Cardiac fibroblast (primary cell): ENCODE measurements around the gene FNDC3B.

Experiments used
- DNase-seq, 2 donors: peaks; one replicate each; pipeline versions ENCODE4 v3.0.0 to v3.0.0-alpha.2; 2010; ENCODE audit warnings: low read depth in 2 of 2
- H3K4me3 ChIP-seq, 2 donors: replicated peaks in 1 of 2; 1 replicate in 1 of 2; 2 replicates in 1 of 2; pipeline ENCODE4 v1.5.1; 2011; ENCODE audit warnings: low read depth in 2 of 2, low read length in 2 of 2, mild to moderate bottlenecking in 2 of 2, moderate library complexity in 1 of 2
- CTCF ChIP-seq: IDR thresholded peaks from one replicate; pipeline ENCODE4 v1.5.1; 2011; ENCODE audit warnings: low read depth, mild to moderate bottlenecking, low read length, inconsistent platforms

Gene FNDC3B

DNA sequence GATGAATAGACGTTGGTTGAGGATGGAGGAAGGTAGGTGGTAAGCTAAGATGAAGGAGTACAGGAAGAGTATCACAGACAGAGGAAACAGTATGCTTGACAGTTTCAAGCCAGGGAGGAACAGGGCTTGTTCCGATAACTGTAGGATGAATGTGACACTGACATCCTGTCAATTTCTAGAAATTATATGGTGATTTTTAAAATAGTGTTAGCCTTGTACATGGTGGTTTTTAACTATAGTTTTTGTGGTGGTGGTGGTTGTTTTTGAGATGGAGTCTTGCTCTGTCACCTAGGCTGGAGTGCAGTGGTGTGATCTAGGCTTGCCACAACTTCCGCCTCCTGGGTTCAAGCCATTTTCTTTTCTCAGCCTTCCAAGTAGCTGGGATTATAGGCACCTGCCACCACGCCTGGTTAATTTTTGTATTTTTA is 92.8 kb downstream of the FNDC3B start:
- no peak for DNase-seq
- no peak for TF ChIP-seq CTCF
- H3K4me3 ChIP-seq, result no peak overlapping the region

DNA sequence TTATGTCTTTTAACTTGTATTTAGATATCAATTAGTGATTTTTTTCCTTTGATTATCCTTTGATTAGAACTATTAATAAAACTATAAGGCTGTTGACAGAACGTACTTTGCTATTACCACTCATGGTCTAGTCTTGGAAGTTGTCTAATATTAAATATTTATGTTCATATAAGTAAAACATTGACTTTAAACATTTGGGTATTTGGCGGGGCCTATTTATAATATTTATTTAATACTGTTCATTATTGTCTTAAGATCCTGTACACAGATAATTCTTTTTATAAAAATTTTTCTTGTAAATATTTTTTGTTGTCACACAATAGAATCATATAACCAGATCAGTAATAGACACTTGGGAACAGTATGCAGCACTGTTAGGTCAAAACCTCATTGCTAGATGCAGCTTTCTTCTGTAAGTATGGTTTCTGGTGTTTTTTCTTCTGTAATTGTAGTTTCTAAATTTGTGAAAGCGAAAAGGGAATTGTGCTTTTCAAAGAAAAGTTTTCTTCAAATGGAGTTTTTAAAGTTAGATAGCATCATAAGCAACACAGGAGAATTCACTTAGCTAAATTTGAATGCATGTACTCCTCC is 93.4 kb downstream of the FNDC3B start:
- no peak for TF ChIP-seq CTCF
- no peak for DNase-seq
- H3K4me3 ChIP-seq, result no peak overlapping the region

DNA sequence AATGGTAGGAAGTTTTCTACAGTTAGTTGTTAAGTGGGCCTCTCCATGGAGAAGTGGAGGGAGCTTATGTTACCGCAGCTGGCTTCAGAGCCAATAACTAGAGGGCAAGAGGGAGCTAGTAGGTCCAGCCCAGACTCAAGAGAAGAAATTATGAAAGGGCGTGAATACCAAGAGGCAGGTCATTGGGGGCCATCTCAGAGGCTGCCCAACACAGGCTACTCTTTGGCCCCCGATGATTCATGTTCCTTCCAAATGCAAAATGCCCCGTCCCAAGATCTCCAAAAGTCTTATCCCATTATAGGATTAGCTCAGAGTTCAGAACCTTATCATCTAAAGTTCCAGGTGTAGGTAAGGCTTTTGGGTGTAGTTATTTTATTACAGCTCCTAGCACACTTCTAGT is 94.5 kb downstream of the FNDC3B start:
- DNase-seq, result no peak
- no peak for TF ChIP-seq CTCF
- H3K4me3 ChIP-seq, result no peak overlapping the region

DNA sequence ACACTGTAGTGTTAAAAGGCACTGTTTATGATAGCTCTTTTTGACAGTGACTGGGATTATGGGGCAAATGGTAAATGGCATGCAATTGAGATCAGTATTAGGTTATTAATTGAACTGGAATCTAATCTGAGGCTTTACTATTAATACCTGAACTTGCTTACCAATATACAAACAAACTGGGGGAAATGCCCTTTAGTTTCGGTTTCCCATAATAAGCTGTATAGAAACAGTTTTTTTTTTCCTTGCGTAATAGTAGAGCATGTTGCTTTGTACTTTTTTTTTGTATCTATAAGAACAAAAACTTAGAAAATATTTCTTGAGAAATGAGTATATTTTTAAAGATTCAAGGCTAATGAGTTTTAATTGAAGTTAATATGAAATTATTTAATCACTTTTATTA is 95.0 kb downstream of the FNDC3B start:
- no peak for DNase-seq
- no peak overlapping the region for H3K4me3 ChIP-seq
- TF ChIP-seq CTCF, result no peak

- no peak for DNase-seq
- H3K4me3 ChIP-seq, result no peak overlapping the region
- no peak for TF ChIP-seq CTCF
Observed at GRCh38 chr3:172135185-172135584, 95.8 kb downstream of the FNDC3B start.

GRCh38 chr3:172135820-172136219 is 96.4 kb downstream of the FNDC3B start:
- no peak overlapping the region for H3K4me3 ChIP-seq
- peak; percentile 76 to 93 for DNase-seq
- no peak for TF ChIP-seq CTCF

- no peak for DNase-seq
- TF ChIP-seq CTCF, result no peak
- H3K4me3 ChIP-seq, result no peak overlapping the region
Observed at GRCh38 chr3:172136330-172136729, 97.0 kb downstream of the FNDC3B start.
